Measurements from ENCODE around the gene LGALS8. TPM values are rescaled to one million over a fixed set of nuclear protein-coding genes. Genes with fewer than 3 reads are reported as not detected.

Gene LGALS8
- polyA plus RNA-seq, 1 experiment: 50.6 TPM

GRCh38 chr1:236524142-236524894 is 536 bp downstream of the LGALS8 start:
- Histone ChIP-seq H3K27me3 (ENCODE audit: control insufficient read depth, insufficient read depth, low read length) (no peaks in the 10 kb centered on the region), H3K4me3 (ENCODE audit: low read depth, low read length) (peak overlapping the region; percentile 83), H3K36me3 (ENCODE audit: control insufficient read depth, insufficient read depth, low read length) (peaks cover 3% of the 10 kb centered on the region)
- ChIA-PET POLR2A (interaction anchor here (0.6 kb wide), 1 partner anchor 17 kb away, joined by 3 read pairs; no protein-coding TSS in a partner anchor), CTCF (interaction anchor here (0.7 to 1.3 kb wide), 2 partner anchors 10 to 20 kb away, joined by 3 to 5 read pairs; no protein-coding TSS in a partner anchor)
- peak; percentile 17 for DNase-seq (ENCODE audit: low read depth)
- no peak for TF ChIP-seq CTCF (IDR thresholded peaks at IDR 0.05; ENCODE audit: insufficient read depth, low read depth, low read length)

- peak overlapping the region; percentile 83 for H3K4me3 ChIP-seq (ENCODE audit: low read depth, low read length)
- ChIA-PET POLR2A (no interaction called here), CTCF (interaction anchor here (0.7 kb wide), 1 partner anchor 21 kb away, joined by 5 read pairs; no protein-coding TSS in a partner anchor)
- no peaks in the 10 kb centered on the region for H3K27me3 ChIP-seq (ENCODE audit: control insufficient read depth, insufficient read depth, low read length)
- peaks cover 3% of the 10 kb centered on the region for H3K36me3 ChIP-seq (ENCODE audit: control insufficient read depth, insufficient read depth, low read length)
- no peak for DNase-seq (ENCODE audit: low read depth)
- no peak for TF ChIP-seq CTCF (IDR thresholded peaks at IDR 0.05; ENCODE audit: insufficient read depth, low read depth, low read length)
These were observed 1.1 kb downstream of the LGALS8 start for GRCh38 chr1:236524895-236525184.

- peaks cover 3% of the 10 kb centered on the region for H3K36me3 ChIP-seq (ENCODE audit: control insufficient read depth, insufficient read depth, low read length)
These were observed 2.3 kb downstream of the LGALS8 start for GRCh38 chr1:236526079-236526478.

DNA sequence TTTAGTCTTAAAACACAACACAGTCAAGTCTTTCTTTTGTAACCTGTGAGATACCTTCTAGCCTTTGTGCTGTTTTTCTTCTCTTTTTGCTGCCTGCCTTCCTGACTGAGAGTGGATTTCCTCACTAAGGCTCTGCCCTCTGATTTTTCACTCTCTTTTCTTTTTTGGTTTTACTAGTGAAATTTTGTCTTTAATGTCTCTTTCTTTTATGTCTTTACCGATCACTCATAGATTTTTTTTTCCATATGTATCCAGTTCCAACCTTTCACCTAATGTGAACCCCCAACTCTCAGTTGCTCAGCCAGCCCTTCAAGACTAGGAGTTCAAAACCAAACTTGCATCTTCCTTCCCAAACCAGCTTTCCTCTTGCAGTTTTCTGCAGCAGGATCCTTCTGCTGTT is 6.5 kb downstream of the LGALS8 start:
- ChIA-PET POLR2A (no interaction called here), CTCF (no interaction called here)
- peaks cover 10% of the 10 kb centered on the region for H3K36me3 ChIP-seq (ENCODE audit: control insufficient read depth, insufficient read depth, low read length)
- no peak overlapping the region for H3K4me3 ChIP-seq (ENCODE audit: low read depth, low read length)
- H3K27me3 ChIP-seq (ENCODE audit: control insufficient read depth, insufficient read depth, low read length): no peaks in the 10 kb centered on the region
- no peak for DNase-seq (ENCODE audit: low read depth)
- no peak for TF ChIP-seq CTCF (IDR thresholded peaks at IDR 0.05; ENCODE audit: insufficient read depth, low read depth, low read length)

More at GRCh38 chr1:236526079-236526478, 2.3 kb downstream of the LGALS8 start:
- no peak for TF ChIP-seq CTCF (IDR thresholded peaks at IDR 0.05; ENCODE audit: insufficient read depth, low read depth, low read length)
- Histone ChIP-seq H3K27me3 (ENCODE audit: control insufficient read depth, insufficient read depth, low read length) (no peaks in the 10 kb centered on the region), H3K4me3 (ENCODE audit: low read depth, low read length) (no peak overlapping the region)
- DNase-seq (ENCODE audit: low read depth): no peak
- CTCF ChIA-PET: interaction anchor here (1.4 kb wide), 1 partner anchor 12 kb away, joined by 3 read pairs; no protein-coding TSS in a partner anchor
- POLR2A ChIA-PET: no interaction called here

DNA sequence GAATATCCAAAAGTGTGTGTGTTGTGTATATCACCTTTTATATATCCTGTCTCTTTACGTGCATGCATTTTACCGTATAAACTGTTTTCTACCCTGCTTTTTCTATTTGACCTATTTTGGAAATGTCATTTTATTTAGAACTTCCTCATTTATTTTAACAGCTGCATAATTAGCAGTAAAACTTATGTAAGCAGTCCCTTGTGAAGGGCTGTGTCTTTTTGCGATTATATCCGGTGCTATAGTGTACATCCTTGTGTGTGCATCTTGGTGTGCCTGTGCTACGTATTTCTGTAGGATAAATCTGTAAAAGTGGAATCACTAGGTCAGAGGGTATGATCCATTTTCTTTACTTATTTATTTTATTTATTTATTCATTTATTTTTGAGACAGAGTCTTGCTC is 7.2 kb downstream of the LGALS8 start:
- DNase-seq (ENCODE audit: low read depth): no peak
- H3K27me3 ChIP-seq (ENCODE audit: control insufficient read depth, insufficient read depth, low read length): no peaks in the 10 kb centered on the region
- TF ChIP-seq CTCF (IDR thresholded peaks at IDR 0.05; ENCODE audit: insufficient read depth, low read depth, low read length): no peak
- peaks cover 12% of the 10 kb centered on the region for H3K36me3 ChIP-seq (ENCODE audit: control insufficient read depth, insufficient read depth, low read length)
- CTCF ChIA-PET: no interaction called here
- H3K4me3 ChIP-seq (ENCODE audit: low read depth, low read length): no peak overlapping the region
- POLR2A ChIA-PET: no interaction called here

Measured in BJ (cell line).